Measurements from ENCODE around the gene VAV3. TPM values are rescaled to one million over a fixed set of nuclear protein-coding genes. Genes with fewer than 3 reads are reported as not detected.

VAV3 gene
- total and polyA plus RNA-seq, 10 of the 15 experiments (the other 5 are each of a cell fraction or from before 2014, with no cell fraction given), result 0.84 to 5.5 (median 3.4) TPM

GRCh38 chr1:107954126-107954525, 10.9 kb downstream of the VAV3 start (continued):
- TF ChIP-seq REST (IDR thresholded peaks at IDR 0.05; ENCODE audit: low read depth, low read length) (no peak), CHD2 (IDR thresholded peaks at IDR 0.05; ENCODE audit: borderline replicate concordance, low read depth, low read length) (no peak), ZSCAN29 (IDR thresholded peaks at IDR 0.05) (no peak), ATF2 (IDR thresholded peaks at IDR 0.05; ENCODE audit: low read length) (no peak), ZNF274 (IDR thresholded peaks at IDR 0.05; ENCODE audit: insufficient read depth, insufficient read length) (no peak), SMAD5 (IDR thresholded peaks at IDR 0.05; ENCODE audit: low read depth) (no peak), SKIL (IDR thresholded peaks at IDR 0.05; ENCODE audit: low read depth, poor library complexity, severe bottlenecking) (no peak), SRF (IDR thresholded peaks at IDR 0.05; ENCODE audit: low read depth in 2 of 2, low read length in 2 of 2) (no peak)

All from GM12878 (cell line).